SK-N-SH treated with all-trans-retinoic acid at 6 μM for 48 hours (cell line): ENCODE measurements around the gene YPEL1.

Source experiments
- ATAC-seq: fragments of 200-7000 bp; cut with Tn5 transposase; 3 replicates; pipeline ENCODE4 v1.9.1; 2020; ENCODE audit warnings: mild to moderate bottlenecking, moderate library complexity
- BACH2 ChIP-seq: fragments of 250-450 bp; sonication (Bioruptor Pico); IDR thresholded peaks from 2 replicates; pipeline ENCODE4 v1.9.0; 2021; ENCODE audit warnings: mild to moderate bottlenecking, borderline replicate concordance
- CSDC2 ChIP-seq: fragments of 250-450 bp; sonication (Bioruptor Pico); IDR thresholded peaks from 2 replicates; pipeline ENCODE4 v1.5.0; 2020; ENCODE audit warnings: mild to moderate bottlenecking, moderate library complexity
- ESRRG ChIP-seq: fragments of 250-450 bp; sonication (Bioruptor Pico); IDR thresholded peaks from 2 replicates; pipeline ENCODE4 v1.6.1; 2021; ENCODE audit warnings: mild to moderate bottlenecking
- ISL1 ChIP-seq: fragments of 250-450 bp; sonication (Bioruptor Pico); IDR thresholded peaks from 2 replicates; pipeline ENCODE4 v2.1.2; 2022; ENCODE audit warnings: mild to moderate bottlenecking, moderate library complexity
- PPARA ChIP-seq: fragments of 250-450 bp; sonication (Bioruptor Pico); IDR thresholded peaks from 2 replicates; pipeline ENCODE4 v1.5.0; 2020; ENCODE audit warnings: mild to moderate bottlenecking, borderline replicate concordance
- RARB ChIP-seq: fragments of 250-450 bp; sonication (Bioruptor Pico); IDR thresholded peaks from 2 replicates; pipeline ENCODE4 v1.8.0; 2021; ENCODE audit warnings: mild to moderate bottlenecking, moderate library complexity
- TCF4 ChIP-seq: fragments of 250-450 bp; sonication (Bioruptor Pico); IDR thresholded peaks from 2 replicates; pipeline ENCODE4 v1.8.0; 2021; ENCODE audit warnings: mild to moderate bottlenecking, moderate library complexity, borderline replicate concordance
- TOX ChIP-seq: fragments of 250-450 bp; sonication (Bioruptor Pico); IDR thresholded peaks from 2 replicates; pipeline ENCODE4 v1.8.0; 2021; ENCODE audit warnings: mild to moderate bottlenecking, moderate library complexity, borderline replicate concordance
- ZC3H10 ChIP-seq: fragments of 250-450 bp; sonication (Bioruptor Pico); IDR thresholded peaks from 2 replicates; pipeline ENCODE4 v1.5.1; 2021; ENCODE audit warnings: mild to moderate bottlenecking, moderate library complexity
- ZFP3 ChIP-seq: fragments of 250-450 bp; sonication (Bioruptor Pico); IDR thresholded peaks from 2 replicates; pipeline ENCODE4 v1.5.0; 2020; ENCODE audit warnings: mild to moderate bottlenecking, moderate library complexity
- ZFP30 ChIP-seq: fragments of 450-650 bp; formaldehyde crosslinking; IDR thresholded peaks from 2 replicates; pipeline ENCODE4 v1.5.0; 2022; ENCODE audit warnings: mild to moderate bottlenecking, moderate library complexity
- ZNF565 ChIP-seq: fragments of 450-650 bp; formaldehyde crosslinking; conservative IDR thresholded peaks from 2 replicates; pipeline ENCODE4 v1.5.0; 2020; ENCODE audit warnings: low read depth, mild to moderate bottlenecking, moderate library complexity
- ZNF70 ChIP-seq: fragments of 450-650 bp; formaldehyde crosslinking; IDR thresholded peaks from 2 replicates; pipeline ENCODE4 v1.5.0; 2020; ENCODE audit warnings: mild to moderate bottlenecking, moderate library complexity
- ZNF8 ChIP-seq: fragments of 450-650 bp; formaldehyde crosslinking; IDR thresholded peaks from 2 replicates; pipeline ENCODE4 v1.5.0; 2020; ENCODE audit warnings: mild to moderate bottlenecking, moderate library complexity
- TF ChIP-seq, protein P1 (sequence below): fragments of 250-450 bp; sonication (Bioruptor Pico); IDR thresholded peaks from 2 replicates; pipeline ENCODE4 v1.5.0; 2020; ENCODE audit warnings: mild to moderate bottlenecking, moderate library complexity
- TF ChIP-seq, protein P2 (sequence below): fragments of 250-450 bp; sonication (Bioruptor Pico); IDR thresholded peaks from 2 replicates; pipeline ENCODE4 v1.8.0; 2021; ENCODE audit warnings: low read depth, mild to moderate bottlenecking, moderate library complexity, borderline replicate concordance
- TF ChIP-seq, protein P3 (sequence below): fragments of 250-450 bp; sonication (Bioruptor Pico); IDR thresholded peaks from 2 replicates; pipeline ENCODE4 v1.5.1; 2021; ENCODE audit warnings: mild to moderate bottlenecking, moderate library complexity
- TF ChIP-seq, protein P4 (sequence below): fragments of 250-450 bp; sonication (Bioruptor Pico); IDR thresholded peaks from 2 replicates; pipeline ENCODE4 v1.5.1; 2020; ENCODE audit warnings: low read depth, mild to moderate bottlenecking, moderate library complexity

YPEL1 gene

DNA sequence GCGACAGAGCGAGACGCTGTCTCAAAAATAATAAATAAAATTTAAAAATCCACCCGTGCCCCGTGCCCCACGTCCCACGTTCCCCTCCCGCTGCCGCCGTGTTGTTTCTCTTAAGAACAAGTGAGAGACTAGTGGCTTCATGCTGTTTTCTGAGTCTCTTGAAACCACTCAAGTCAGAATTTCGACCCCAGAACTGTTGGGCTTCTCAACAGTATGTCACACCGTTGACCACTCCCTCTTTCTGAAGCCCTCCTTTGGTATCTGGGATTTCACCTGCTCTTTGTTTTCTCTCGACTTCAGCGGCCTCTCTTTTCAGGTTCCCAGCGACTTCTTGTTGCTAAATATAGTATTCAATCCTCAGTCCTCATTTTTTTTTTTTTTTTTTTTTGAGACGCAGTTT lies 68.8 kb downstream of the YPEL1 start:
- peak; percentile 8; the same call in 2 of the 3 replicates for ATAC-seq
- TF ChIP-seq, protein P1, sequence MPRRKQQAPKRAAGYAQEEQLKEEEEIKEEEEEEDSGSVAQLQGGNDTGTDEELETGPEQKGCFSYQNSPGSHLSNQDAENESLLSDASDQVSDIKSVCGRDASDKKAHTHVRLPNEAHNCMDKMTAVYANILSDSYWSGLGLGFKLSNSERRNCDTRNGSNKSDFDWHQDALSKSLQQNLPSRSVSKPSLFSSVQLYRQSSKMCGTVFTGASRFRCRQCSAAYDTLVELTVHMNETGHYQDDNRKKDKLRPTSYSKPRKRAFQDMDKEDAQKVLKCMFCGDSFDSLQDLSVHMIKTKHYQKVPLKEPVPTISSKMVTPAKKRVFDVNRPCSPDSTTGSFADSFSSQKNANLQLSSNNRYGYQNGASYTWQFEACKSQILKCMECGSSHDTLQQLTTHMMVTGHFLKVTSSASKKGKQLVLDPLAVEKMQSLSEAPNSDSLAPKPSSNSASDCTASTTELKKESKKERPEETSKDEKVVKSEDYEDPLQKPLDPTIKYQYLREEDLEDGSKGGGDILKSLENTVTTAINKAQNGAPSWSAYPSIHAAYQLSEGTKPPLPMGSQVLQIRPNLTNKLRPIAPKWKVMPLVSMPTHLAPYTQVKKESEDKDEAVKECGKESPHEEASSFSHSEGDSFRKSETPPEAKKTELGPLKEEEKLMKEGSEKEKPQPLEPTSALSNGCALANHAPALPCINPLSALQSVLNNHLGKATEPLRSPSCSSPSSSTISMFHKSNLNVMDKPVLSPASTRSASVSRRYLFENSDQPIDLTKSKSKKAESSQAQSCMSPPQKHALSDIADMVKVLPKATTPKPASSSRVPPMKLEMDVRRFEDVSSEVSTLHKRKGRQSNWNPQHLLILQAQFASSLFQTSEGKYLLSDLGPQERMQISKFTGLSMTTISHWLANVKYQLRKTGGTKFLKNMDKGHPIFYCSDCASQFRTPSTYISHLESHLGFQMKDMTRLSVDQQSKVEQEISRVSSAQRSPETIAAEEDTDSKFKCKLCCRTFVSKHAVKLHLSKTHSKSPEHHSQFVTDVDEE (CRISPR knock-in tag): no peak
- TF ChIP-seq, all 23 proteins: peak for 0

DNA sequence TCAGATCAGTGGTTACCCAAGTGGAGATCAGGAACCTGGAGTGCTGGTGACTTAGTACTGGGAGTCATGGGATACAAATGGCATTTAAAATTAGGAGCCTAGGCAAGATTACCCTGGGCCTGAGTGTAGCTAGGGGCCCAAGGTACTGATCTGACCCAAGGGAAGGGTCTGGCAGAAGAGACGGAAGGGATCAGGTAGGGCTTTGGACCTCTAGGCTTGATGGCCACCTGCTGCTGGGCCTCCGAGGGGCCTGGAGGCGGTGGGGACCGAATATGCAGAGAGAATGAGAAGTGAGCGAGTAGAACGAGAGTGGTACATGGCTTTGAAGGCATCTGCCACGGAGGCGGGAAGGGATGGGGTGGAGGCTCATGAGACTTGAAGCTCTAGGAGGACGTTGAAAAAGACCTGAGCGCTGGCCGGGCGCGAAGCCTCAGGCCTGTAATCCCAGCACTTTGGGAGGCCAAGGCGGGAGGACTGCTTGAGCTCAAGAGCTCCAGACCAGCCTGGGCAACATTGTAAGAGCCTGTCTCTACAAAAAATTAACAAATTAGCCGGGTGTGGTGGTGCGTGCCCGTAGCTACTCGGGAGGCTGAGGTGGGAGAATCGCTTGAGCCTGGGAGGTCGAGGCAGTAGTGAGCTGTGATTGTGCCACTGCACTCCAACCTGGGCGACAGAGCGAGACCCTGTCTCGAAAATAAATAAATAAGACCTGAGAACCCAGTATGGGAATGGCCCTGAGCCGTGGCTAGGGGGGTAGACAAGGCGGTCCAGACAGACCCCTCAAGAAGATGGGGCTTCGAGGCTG lies 70.3 kb downstream of the YPEL1 start:
- TF ChIP-seq ZFP30 (CRISPR knock-in tag): no peak
- TF ChIP-seq RARB (CRISPR knock-in tag): no peak
- TF ChIP-seq PPARA (CRISPR knock-in tag): no peak
- TF ChIP-seq BACH2 (CRISPR knock-in tag): no peak
- TF ChIP-seq ZNF8 (CRISPR knock-in tag): no peak
- no peak for ATAC-seq

DNA sequence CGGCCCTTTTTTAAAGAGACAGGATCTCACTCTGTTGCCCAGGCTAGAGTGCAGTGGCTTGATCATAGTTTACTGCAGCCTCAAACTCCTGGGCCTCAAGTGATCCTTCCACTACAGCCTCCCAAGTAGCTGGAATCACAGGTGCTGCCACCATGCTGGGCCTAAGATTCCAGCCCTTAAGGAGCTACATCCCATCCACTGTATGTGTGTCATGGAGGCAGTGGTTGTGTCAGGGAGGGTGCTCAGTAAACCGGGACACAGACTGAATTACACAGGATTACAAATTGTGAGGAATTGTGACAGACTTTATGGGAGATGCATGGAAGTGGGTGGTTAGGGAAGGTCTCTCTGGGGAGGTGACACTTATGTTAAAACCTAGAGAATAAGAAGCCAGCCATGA lies 71.9 kb downstream of the YPEL1 start:
- no peak for TF ChIP-seq ZNF70 (CRISPR knock-in tag)
- TF ChIP-seq TOX (CRISPR knock-in tag): no peak
- TF ChIP-seq ZFP3 (CRISPR knock-in tag): no peak
- TF ChIP-seq ESRRG (CRISPR knock-in tag): no peak
- TF ChIP-seq, protein P2, sequence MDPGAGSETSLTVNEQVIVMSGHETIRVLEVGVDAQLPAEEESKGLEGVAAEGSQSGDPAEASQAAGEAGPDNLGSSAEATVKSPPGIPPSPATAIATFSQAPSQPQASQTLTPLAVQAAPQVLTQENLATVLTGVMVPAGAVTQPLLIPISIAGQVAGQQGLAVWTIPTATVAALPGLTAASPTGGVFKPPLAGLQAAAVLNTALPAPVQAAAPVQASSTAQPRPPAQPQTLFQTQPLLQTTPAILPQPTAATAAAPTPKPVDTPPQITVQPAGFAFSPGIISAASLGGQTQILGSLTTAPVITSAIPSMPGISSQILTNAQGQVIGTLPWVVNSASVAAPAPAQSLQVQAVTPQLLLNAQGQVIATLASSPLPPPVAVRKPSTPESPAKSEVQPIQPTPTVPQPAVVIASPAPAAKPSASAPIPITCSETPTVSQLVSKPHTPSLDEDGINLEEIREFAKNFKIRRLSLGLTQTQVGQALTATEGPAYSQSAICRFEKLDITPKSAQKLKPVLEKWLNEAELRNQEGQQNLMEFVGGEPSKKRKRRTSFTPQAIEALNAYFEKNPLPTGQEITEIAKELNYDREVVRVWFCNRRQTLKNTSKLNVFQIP (CRISPR knock-in tag): no peak
- TF ChIP-seq ZC3H10: no peak
- no peak for TF ChIP-seq ZNF8 (CRISPR knock-in tag)
- TF ChIP-seq, protein P3, sequence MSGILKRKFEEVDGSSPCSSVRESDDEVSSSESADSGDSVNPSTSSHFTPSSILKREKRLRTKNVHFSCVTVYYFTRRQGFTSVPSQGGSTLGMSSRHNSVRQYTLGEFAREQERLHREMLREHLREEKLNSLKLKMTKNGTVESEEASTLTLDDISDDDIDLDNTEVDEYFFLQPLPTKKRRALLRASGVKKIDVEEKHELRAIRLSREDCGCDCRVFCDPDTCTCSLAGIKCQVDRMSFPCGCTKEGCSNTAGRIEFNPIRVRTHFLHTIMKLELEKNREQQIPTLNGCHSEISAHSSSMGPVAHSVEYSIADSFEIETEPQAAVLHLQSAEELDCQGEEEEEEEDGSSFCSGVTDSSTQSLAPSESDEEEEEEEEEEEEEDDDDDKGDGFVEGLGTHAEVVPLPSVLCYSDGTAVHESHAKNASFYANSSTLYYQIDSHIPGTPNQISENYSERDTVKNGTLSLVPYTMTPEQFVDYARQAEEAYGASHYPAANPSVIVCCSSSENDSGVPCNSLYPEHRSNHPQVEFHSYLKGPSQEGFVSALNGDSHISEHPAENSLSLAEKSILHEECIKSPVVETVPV (CRISPR knock-in tag): no peak
- no peak for TF ChIP-seq ZFP30 (CRISPR knock-in tag)
- no peak for TF ChIP-seq ZNF565 (CRISPR knock-in tag)
- TF ChIP-seq, protein P4, sequence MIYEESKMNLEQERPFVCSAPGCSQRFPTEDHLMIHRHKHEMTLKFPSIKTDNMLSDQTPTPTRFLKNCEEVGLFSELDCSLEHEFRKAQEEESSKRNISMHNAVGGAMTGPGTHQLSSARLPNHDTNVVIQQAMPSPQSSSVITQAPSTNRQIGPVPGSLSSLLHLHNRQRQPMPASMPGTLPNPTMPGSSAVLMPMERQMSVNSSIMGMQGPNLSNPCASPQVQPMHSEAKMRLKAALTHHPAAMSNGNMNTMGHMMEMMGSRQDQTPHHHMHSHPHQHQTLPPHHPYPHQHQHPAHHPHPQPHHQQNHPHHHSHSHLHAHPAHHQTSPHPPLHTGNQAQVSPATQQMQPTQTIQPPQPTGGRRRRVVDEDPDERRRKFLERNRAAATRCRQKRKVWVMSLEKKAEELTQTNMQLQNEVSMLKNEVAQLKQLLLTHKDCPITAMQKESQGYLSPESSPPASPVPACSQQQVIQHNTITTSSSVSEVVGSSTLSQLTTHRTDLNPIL: no peak
- TF ChIP-seq CSDC2: no peak
- TF ChIP-seq, protein P1 (CRISPR knock-in tag): no peak
- TF ChIP-seq, all 23 proteins: peak for 0
- ATAC-seq: no peak

DNA sequence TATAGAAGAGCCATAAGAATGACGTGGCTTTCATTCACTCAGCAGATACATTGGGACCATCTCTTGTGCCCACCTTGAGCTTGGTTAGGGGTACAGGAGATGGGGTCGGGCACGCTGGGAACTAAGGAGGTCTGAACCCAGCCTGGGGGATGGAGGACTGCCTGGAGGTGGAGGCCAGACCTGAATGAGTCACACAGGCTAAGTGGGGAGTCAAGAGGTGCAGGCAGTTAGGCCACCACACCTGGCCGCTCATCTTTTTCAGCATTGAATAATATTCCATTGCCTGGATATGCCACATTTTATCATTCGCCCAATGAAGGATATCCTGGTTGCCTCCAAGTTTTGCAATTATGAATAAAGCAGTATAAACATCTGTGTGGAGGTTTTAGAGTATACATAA lies 73.6 kb downstream of the YPEL1 start:
- no peak for ATAC-seq
- TF ChIP-seq ISL1 (CRISPR knock-in tag) (no peak), ZNF8 (CRISPR knock-in tag) (peak; percentile 58; the same call in 1 of the 2 replicates), TCF4 (CRISPR knock-in tag) (no peak)
- TF ChIP-seq, protein P1 (CRISPR knock-in tag): no peak
- TF ChIP-seq, protein P4: no peak
- TF ChIP-seq, protein P2 (CRISPR knock-in tag): no peak
